Mammary epithelial cell (primary cell): ENCODE results near the gene RMI1.

Experiments used
- EZH2 ChIP-seq: IDR thresholded peaks from 2 replicates; pipeline ENCODE4 v1.6.1; 2012; ENCODE audit warnings: low read length, inconsistent platforms, borderline replicate concordance
- TF ChIP-seq, protein P1 (sequence below), 2 donors: IDR thresholded peaks in 1 of 2; conservative IDR thresholded peaks in 1 of 2; 2 replicates each; pipeline ENCODE4 v1.5.1; 2011 to 2012; ENCODE audit warnings: inconsistent platforms in 2 of 2, low read length in 2 of 2, mild to moderate bottlenecking in 2 of 2, control low read depth in 1 of 2, low read depth in 1 of 2; ENCODE audit not compliant: insufficient read depth in 1 of 2; ENCODE audit errors: extremely low read depth in 1 of 2

DNA sequence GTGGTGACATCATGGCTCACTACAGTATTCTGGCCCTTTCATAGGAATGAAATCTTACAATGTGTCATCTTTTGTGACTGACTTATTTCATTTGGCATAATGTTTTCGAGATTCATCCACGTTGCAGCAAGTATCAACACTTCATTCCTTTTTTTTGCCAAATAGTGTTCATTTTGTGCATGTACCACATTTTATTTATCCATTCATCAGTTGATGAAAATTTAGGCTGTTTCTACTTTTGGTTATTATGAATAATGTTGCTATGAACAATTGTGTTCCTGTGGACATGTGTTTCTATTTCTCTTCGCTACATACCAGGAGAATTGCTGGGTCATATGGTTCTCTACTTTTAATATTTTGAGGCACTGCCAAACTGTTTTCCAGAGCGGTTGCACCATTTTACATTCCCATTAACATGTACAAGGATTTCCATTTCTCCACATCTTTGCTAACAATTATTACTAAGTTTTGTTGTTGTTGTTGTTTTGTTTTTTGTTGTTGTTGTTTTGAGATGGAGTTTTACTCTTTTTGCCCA lies 43.5 kb downstream of the RMI1 start:
- TF ChIP-seq, protein P1, sequence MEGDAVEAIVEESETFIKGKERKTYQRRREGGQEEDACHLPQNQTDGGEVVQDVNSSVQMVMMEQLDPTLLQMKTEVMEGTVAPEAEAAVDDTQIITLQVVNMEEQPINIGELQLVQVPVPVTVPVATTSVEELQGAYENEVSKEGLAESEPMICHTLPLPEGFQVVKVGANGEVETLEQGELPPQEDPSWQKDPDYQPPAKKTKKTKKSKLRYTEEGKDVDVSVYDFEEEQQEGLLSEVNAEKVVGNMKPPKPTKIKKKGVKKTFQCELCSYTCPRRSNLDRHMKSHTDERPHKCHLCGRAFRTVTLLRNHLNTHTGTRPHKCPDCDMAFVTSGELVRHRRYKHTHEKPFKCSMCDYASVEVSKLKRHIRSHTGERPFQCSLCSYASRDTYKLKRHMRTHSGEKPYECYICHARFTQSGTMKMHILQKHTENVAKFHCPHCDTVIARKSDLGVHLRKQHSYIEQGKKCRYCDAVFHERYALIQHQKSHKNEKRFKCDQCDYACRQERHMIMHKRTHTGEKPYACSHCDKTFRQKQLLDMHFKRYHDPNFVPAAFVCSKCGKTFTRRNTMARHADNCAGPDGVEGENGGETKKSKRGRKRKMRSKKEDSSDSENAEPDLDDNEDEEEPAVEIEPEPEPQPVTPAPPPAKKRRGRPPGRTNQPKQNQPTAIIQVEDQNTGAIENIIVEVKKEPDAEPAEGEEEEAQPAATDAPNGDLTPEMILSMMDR (conservative IDR thresholded peaks at IDR 0.05 in 1 of 2, IDR thresholded peaks at IDR 0.05 in 1 of 2; ENCODE audit: extremely low read depth in 1 of 2, insufficient read depth in 1 of 2, low read depth in 1 of 2, low read length in 2 of 2): no peak
- no peak for TF ChIP-seq EZH2
